IMR-90 (cell line): Measurements from ENCODE around the gene SLC49A4.

Experiments used
- BHLHE40 ChIP-seq: fragments of 150-350 bp; IDR thresholded peaks from 2 replicates; pipeline ENCODE4 v1.6.1; 2016; ENCODE audit warnings: mild to moderate bottlenecking, low read depth, low read length
- CEBPB ChIP-seq: IDR thresholded peaks from 2 replicates; pipeline ENCODE4 v1.6.1; 2012; ENCODE audit warnings: low read depth, low read length, improper control_type of control experiment
- CTCF ChIP-seq: conservative IDR thresholded peaks from 2 replicates; pipeline ENCODE4 v1.5.1; 2012; ENCODE audit warnings: mild to moderate bottlenecking, low read depth, low read length, improper control_type of control experiment
- ELK1 ChIP-seq: fragments of 150-350 bp; IDR thresholded peaks from 2 replicates; pipeline ENCODE4 v1.6.1; 2016; ENCODE audit warnings: low read depth, mild to moderate bottlenecking, low read length, moderate library complexity, borderline replicate concordance
- FOS ChIP-seq: fragments of 150-350 bp; IDR thresholded peaks from 2 replicates; pipeline ENCODE4 v1.6.1; 2016; ENCODE audit warnings: low read depth, low read length
- MAZ ChIP-seq: IDR thresholded peaks from 2 replicates; pipeline ENCODE4 v1.6.1; 2012; ENCODE audit warnings: low read depth, mild to moderate bottlenecking, low read length, improper control_type of control experiment, moderate library complexity, borderline replicate concordance
- MXI1 ChIP-seq: IDR thresholded peaks from 2 replicates; pipeline ENCODE4 v1.6.1; 2012; ENCODE audit warnings: low read depth, mild to moderate bottlenecking, low read length, moderate library complexity, borderline replicate concordance
- POLR2A ChIP-seq: IDR thresholded peaks from 2 replicates; pipeline ENCODE4 v1.6.1; 2012; ENCODE audit warnings: mild to moderate bottlenecking, low read depth, low read length
- RAD21 ChIP-seq: IDR thresholded peaks from 2 replicates; pipeline ENCODE4 v1.6.1; 2012; ENCODE audit warnings: low read length, improper control_type of control experiment
- RFX5 ChIP-seq: IDR thresholded peaks from 2 replicates; pipeline ENCODE4 v1.8.0; 2012; ENCODE audit warnings: low read depth, mild to moderate bottlenecking, low read length, moderate library complexity
- SMC3 ChIP-seq: fragments of 150-350 bp; IDR thresholded peaks from 2 replicates; pipeline ENCODE4 v1.6.1; 2016; ENCODE audit warnings: low read depth, mild to moderate bottlenecking, antibody characterized with exemption, low read length, moderate library complexity
- USF2 ChIP-seq: fragments of 150-350 bp; IDR thresholded peaks from 2 replicates; pipeline ENCODE4 v1.6.1; 2017; ENCODE audit warnings: mild to moderate bottlenecking, antibody characterized with exemption, low read length, low read depth

- TF ChIP-seq POLR2A (no peak), BHLHE40 (no peak), CTCF (no peak), RAD21 (no peak), SMC3 (no peak), FOS (no peak), MAZ (no peak), USF2 (no peak), RFX5 (no peak), ELK1 (no peak), CEBPB (no peak), MXI1 (no peak)
Measured at GRCh38 chr3:122772827-122773226, 22.0 kb upstream of the SLC49A4 start.
